Keratinocyte (primary cell): ENCODE results near the gene ANAPC1. TPM values are rescaled to one million over a fixed set of nuclear protein-coding genes. Genes with fewer than 3 reads are reported as not detected.

Experiments
- DNase-seq: peaks from one replicate; pipeline ENCODE4 v3.0.0-alpha.2; 2011; ENCODE audit warnings: low read depth, missing footprints, low spot score
- FAIRE-seq: peaks from 2 replicates; lab custom pipeline; 2011; peaks lifted over from hg19 to GRCh38; lab: Jason Lieb, UNC
- H2AFZ ChIP-seq: 2 replicates; pipeline ENCODE4 v1.6.0; 2012; ENCODE audit warnings: low read length, control low read depth, inconsistent platforms; ENCODE audit not compliant: control insufficient read depth
- H3K27ac ChIP-seq: 2 replicates; pipeline ENCODE4 v1.5.1; 2011; ENCODE audit warnings: low read length; ENCODE audit not compliant: control insufficient read depth, insufficient read depth
- H3K27me3 ChIP-seq: 3 replicates; pipeline ENCODE4 v1.6.0; 2011; ENCODE audit warnings: low read length; ENCODE audit not compliant: control insufficient read depth, insufficient read depth; ENCODE audit errors: extremely low read depth
- H3K36me3 ChIP-seq, 2 experiments: 2 replicates in 1 of 2; 3 replicates in 1 of 2; pipeline ENCODE4 v1.5.1; 2011; ENCODE audit warnings: low read length in 2 of 2, mild to moderate bottlenecking in 1 of 2; ENCODE audit not compliant: control insufficient read depth in 2 of 2, insufficient read depth in 2 of 2; ENCODE audit errors: extremely low read depth in 1 of 2
- H3K4me1 ChIP-seq: 3 replicates; pipeline ENCODE4 v1.5.1; 2011; ENCODE audit warnings: low read length; ENCODE audit not compliant: control insufficient read depth, insufficient read depth; ENCODE audit errors: extremely low read depth
- H3K4me2 ChIP-seq: 3 replicates; pipeline ENCODE4 v1.6.0; 2011; ENCODE audit warnings: low read depth, low read length; ENCODE audit not compliant: control insufficient read depth, insufficient read depth; ENCODE audit errors: extremely low read depth
- H3K4me3 ChIP-seq, 3 experiments: fragments of 200-600 bp in 1 of 3; sonication (generic) in 1 of 3; 2 replicates in 2 of 3; 3 replicates in 1 of 3; pipeline ENCODE4 v1.5.1; 2011 to 2016; ENCODE audit warnings: low read length in 3 of 3, mild to moderate bottlenecking in 3 of 3, control low read depth in 2 of 3, inconsistent platforms in 1 of 3, low read depth in 1 of 3, mixed read lengths in 1 of 3, mixed run types in 1 of 3, moderate library complexity in 1 of 3; ENCODE audit not compliant: control insufficient read depth in 2 of 3, insufficient read depth in 2 of 3; ENCODE audit errors: extremely low read depth in 1 of 3
- H3K79me2 ChIP-seq: 2 replicates; pipeline ENCODE4 v1.6.0; 2012; ENCODE audit warnings: low read length; ENCODE audit not compliant: control insufficient read depth, insufficient read depth
- H3K9ac ChIP-seq: 3 replicates; pipeline ENCODE4 v1.6.0; 2011; ENCODE audit warnings: low read length; ENCODE audit not compliant: control insufficient read depth, insufficient read depth; ENCODE audit errors: extremely low read depth
- H3K9me1 ChIP-seq: 3 replicates; pipeline ENCODE4 v1.6.0; 2011; ENCODE audit warnings: low read length; ENCODE audit not compliant: control insufficient read depth, insufficient read depth; ENCODE audit errors: extremely low read depth
- H3K9me3 ChIP-seq: 2 replicates; pipeline ENCODE4 v1.5.1; 2012; ENCODE audit warnings: low read depth, low read length; ENCODE audit not compliant: control insufficient read depth
- H4K20me1 ChIP-seq: 3 replicates; pipeline ENCODE4 v1.6.0; 2011; ENCODE audit warnings: low read length; ENCODE audit not compliant: control insufficient read depth, insufficient read depth; ENCODE audit errors: extremely low read depth
- CTCF ChIP-seq, 3 experiments: IDR thresholded peaks in 1 of 3; conservative IDR thresholded peaks in 1 of 3; optimal IDR thresholded peaks in 1 of 3; 2 replicates in 2 of 3; 3 replicates in 1 of 3; pipeline versions ENCODE3 to v1.5.1; 2011; ENCODE audit warnings: low read length in 3 of 3, mild to moderate bottlenecking in 3 of 3, moderate library complexity in 2 of 3, control low read depth in 1 of 3, inconsistent platforms in 1 of 3; ENCODE audit not compliant: insufficient read depth in 2 of 3; ENCODE audit errors: extremely low read depth in 1 of 3
- EZH2 ChIP-seq: IDR thresholded peaks from one replicate; pipeline ENCODE4 v1.6.1; 2012; ENCODE audit warnings: inconsistent platforms, mild to moderate bottlenecking, low read length, moderate library complexity
- dilution Hi-C: fragments of 300-500 bp; cut with MboI; formaldehyde crosslinking; loops from one replicate; pipeline ENCODE4 v1.7.0; 2020; ENCODE audit warnings: low sequenced_read_pairs; ENCODE audit not compliant: extremely low pct_ligation_motif_present
- polyA plus RNA-seq, 5 experiments: library from polyadenylated mRNA; depleted of rRNA in 3 of 5; stranded (reverse) in 3 of 5; stranded (forward) in 1 of 5; unstranded in 1 of 5; fragments of >200 nt; gene quantifications; 1 replicate in 1 of 5; 2 replicates in 3 of 5; 3 replicates in 1 of 5; pipeline versions ENCODE4 v1.2.1 to v1.2.3, GENCODE V29; 2011 to 2012; ENCODE audit warnings: missing spikeins in 2 of 5, low read depth in 1 of 5, low replicate concordance in 1 of 5

ANAPC1 gene
- polyA plus RNA-seq, 1 donor (not counting 4 experiments of a cell fraction or from before 2014, with no cell fraction given) = 36.5 TPM

- no peaks in the 10 kb centered on the region for H3K9me3 ChIP-seq
- no peak for FAIRE-seq
These were observed 20.9 kb upstream of the ANAPC1 start for GRCh38 chr2:111904726-111905474.

GRCh38 chr2:111903930-111904439, 20.0 kb upstream of the ANAPC1 start:
- Histone ChIP-seq H2AFZ (no peak overlapping the region), H3K9ac (no peak overlapping the region), H4K20me1 (no peaks in the 10 kb centered on the region), H3K79me2 (no peaks in the 10 kb centered on the region), H3K4me2 (no peak overlapping the region), H3K4me1 (peaks cover 3% of the 10 kb centered on the region), H3K27me3 (peaks cover 38% of the 10 kb centered on the region), H3K36me3 (no peaks in the 10 kb centered on the region), H3K9me3 (no peaks in the 10 kb centered on the region), H3K27ac (no peak overlapping the region), H3K9me1 (no peaks in the 10 kb centered on the region), H3K4me3 (no peak overlapping the region)
- dilution Hi-C loops = loop anchor here (25.0 kb wide), 1 partner anchor 108 kb away; no protein-coding TSS in a partner anchor
- FAIRE-seq = no peak
- DNase-seq = no peak
- TF ChIP-seq CTCF (optimal IDR thresholded peaks at IDR 0.05 in 1 of 3, IDR thresholded peaks at IDR 0.05 in 1 of 3, conservative IDR thresholded peaks at IDR 0.05 in 1 of 3; ENCODE audit: extremely low read depth in 1 of 3, insufficient read depth in 2 of 3, low read length in 3 of 3) = no peak
- no peak for TF ChIP-seq EZH2

More at GRCh38 chr2:111904726-111905474, 20.9 kb upstream of the ANAPC1 start:
- TF ChIP-seq CTCF (optimal IDR thresholded peaks at IDR 0.05 in 1 of 3, IDR thresholded peaks at IDR 0.05 in 1 of 3, conservative IDR thresholded peaks at IDR 0.05 in 1 of 3; ENCODE audit: extremely low read depth in 1 of 3, insufficient read depth in 2 of 3, low read length in 3 of 3) = no peak
- no peak for TF ChIP-seq EZH2
- H4K20me1 ChIP-seq = no peaks in the 10 kb centered on the region
- H2AFZ ChIP-seq = no peak overlapping the region
- no peaks in the 10 kb centered on the region for H3K9me1 ChIP-seq
- H3K36me3 ChIP-seq = no peaks in the 10 kb centered on the region
- H3K27ac ChIP-seq = no peak overlapping the region
- no peak overlapping the region for H3K4me2 ChIP-seq
- no peak overlapping the region for H3K9ac ChIP-seq
- dilution Hi-C loops = loop anchor here (25.0 kb wide), 1 partner anchor 107 kb away; no protein-coding TSS in a partner anchor
- no peak overlapping the region for H3K4me3 ChIP-seq
- H3K4me1 ChIP-seq = peaks cover 3% of the 10 kb centered on the region
- no peak for DNase-seq
- H3K27me3 ChIP-seq = peaks cover 29% of the 10 kb centered on the region
- no peaks in the 10 kb centered on the region for H3K79me2 ChIP-seq
